Colon (tissue), 2 donors: ENCODE data around the gene MXRA8.
"Not testable (repeated sequence)": the region's sequence is repeated elsewhere in the genome, so short reads cannot be mapped to it uniquely, and the experiment has no call there.

Source experiments
- FAIRE-seq: peaks from 2 replicates; lab custom pipeline; 2012; peaks lifted over from hg19 to GRCh38; lab: Jason Lieb, UNC
- donor health status: control.
- donor health status: control.

The MXRA8 gene, protein sequence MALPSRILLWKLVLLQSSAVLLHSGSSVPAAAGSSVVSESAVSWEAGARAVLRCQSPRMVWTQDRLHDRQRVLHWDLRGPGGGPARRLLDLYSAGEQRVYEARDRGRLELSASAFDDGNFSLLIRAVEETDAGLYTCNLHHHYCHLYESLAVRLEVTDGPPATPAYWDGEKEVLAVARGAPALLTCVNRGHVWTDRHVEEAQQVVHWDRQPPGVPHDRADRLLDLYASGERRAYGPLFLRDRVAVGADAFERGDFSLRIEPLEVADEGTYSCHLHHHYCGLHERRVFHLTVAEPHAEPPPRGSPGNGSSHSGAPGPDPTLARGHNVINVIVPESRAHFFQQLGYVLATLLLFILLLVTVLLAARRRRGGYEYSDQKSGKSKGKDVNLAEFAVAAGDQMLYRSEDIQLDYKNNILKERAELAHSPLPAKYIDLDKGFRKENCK

DNA sequence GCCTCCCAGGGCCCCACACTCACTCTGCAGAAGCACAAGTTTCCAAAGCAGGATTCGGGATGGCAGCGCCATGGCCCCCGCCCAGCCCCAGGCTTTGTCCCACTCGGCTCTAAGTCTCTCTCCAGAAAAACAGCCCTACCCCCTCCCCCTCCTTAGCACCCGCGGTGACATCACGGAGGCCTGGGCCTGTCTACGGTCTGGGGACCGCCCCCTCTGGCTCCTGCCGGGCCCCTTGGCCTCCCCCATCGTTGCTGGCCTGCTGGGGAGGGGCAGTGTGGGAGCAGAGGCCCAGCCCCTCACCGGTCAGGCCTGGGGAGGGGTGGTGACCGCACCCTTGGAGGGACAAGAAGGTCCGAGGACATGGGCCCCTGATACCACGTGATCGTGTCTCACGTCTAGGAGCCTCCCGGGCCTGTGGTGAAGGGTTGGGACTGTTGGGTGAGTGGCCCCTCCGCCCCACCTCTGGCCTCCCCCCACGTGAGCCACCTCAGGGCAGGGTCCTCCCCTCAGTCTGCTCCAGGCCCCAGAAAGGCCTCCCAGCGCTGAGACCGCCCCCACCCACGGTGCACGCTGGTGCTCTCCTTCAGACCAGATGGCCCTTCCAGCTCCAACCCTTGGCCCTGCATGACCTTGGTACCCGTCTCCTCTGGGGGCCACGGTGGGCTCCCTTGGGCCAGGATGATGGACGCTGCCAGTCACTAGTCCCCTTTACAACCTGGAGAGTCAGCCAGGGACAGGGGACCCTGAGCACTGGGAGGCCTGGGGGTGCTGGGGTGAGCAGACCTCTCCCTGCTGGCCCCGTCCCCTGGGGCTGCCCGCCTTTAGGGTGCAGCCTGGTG, at the start of gene MXRA8:
Gene MXRA8 (minus strand): TSS at position 123 of the 839 bp plus-strand sequence. CDS start 51 bp downstream, at position 72.
- no peak for FAIRE-seq

DNA sequence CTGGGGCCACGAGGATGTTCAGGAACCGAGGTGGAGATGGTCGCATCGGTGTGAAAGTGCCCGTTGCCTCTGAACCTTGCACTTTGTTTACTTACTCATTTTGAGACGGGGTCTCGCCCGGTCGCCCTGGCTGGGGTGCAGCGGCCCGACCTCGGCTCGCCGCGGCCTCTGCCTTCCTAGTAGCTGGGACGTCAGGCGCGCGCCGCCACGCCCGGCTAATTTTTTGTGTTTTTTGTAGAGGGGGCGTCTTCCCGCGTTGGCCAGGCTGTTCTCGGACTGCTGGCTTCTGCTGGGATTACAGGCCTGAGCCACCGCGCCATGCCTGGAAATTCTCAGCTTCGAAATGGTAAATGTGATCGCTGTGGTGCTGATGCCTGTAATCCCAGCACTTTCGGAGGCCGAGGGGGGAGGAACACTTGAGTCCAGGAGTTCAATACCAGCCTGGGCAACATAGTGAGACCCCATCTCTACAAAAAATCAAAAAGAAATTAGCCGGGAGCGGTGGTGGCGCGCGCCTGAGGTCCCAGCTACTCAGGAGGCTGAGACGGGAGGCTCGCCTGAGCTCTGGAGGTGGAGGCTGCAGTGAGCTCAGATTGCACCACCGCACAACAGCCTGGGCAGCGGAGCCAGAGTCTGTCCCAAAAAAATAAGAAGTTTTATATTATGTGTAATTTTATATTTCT, 49.4 kb upstream of the MXRA8 start:
- FAIRE-seq: no peak

DNA sequence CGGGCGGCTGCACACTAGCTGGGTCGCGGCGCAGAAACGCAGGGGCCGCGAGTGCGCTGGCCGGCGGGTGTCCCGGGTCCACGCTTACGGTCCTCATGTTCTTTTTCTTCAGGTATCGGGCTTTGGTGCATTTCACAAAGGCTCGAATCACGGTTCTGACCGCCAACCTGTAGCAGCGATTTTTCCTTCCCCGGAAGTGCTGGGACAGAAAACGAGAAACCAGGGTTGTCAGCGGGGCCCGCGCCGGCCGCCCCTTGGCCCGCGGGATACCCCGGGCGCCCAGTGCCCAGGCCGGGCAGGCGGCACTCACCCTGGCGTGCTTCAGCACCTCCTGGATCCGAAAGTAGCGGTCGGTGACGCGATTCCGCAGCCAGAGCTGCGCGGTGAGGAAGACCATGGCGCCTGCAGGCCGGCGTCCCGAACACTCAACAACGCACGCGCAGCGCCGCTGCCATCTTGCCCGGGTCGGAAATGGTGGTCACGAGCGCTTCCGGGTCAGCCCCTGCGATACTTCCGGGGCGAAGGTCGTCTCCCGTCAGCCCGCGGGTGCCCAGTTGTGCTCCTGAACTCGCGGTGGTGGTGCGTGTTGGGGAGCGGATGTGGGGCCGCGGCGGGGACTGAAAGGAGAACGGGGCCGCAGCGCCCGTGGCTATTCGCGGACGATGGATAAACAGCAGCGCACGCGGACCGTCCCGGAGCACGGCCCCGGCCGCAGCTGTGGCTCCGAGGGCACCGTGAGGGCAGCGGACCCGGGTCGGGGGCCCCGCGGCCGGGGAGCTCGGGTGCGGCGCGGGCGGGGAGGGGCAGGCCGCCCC, 48.7 kb upstream of the MXRA8 start, which contains the start of gene MRPL20:
Gene MRPL20 (minus strand): TSS at position 473 of the 815 bp plus-strand sequence. CDS start 76 bp downstream, at position 397.
- no peak for FAIRE-seq

DNA sequence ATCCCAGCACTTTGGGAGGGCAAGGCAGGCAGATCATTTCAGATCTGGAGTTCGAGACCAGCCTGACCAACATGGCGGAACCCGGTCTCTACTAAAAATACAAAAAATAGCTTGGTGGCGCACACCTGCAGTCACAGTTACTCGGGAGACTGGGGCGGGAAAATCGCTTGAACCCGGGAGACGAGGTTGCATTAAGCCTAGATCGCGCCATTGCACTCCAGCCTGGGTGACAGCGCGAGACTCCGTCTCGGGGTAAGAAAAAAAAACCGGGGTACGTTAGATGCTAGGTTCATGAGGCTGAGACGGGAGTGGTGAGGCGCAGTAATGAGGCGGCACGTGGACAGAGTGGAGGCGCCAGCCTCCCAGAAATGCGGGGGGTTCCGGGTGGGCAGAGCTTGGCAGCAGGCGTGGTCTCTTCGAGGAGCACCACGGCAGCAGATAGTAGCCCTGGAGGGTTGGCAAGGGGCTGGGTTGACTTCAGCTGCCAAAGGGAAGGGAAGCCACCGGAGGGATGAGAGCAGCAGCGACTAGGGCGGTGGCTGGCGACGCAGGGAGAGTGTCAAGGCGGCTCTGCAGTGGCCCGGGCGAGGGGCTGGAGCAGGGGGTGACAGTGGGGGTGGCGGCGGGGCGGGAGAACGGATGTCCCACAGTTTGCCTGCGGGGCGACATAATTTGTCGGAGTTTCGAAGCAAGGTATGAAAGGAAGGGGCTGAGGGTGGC, 47.9 kb upstream of the MXRA8 start:
- no peak for FAIRE-seq

DNA sequence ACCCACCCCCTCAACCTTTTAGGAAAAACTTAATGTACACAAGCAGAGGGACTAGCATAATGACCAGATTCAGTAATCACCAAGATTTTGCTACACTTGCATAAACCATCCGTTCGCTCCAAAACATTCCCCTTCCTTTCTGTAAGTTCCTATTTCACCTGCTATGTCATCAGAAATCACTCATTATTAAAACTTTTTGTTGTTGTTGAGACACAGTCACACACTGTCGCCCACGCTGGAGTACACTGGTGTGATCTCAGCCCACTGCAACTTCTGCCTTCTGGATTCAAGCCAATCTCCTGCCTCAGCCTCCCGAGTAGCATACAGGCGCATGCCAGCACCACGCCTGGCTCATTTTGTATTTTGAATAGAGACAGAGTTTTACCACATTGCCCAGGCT, 45.3 kb upstream of the MXRA8 start:
- FAIRE-seq: no peak

DNA sequence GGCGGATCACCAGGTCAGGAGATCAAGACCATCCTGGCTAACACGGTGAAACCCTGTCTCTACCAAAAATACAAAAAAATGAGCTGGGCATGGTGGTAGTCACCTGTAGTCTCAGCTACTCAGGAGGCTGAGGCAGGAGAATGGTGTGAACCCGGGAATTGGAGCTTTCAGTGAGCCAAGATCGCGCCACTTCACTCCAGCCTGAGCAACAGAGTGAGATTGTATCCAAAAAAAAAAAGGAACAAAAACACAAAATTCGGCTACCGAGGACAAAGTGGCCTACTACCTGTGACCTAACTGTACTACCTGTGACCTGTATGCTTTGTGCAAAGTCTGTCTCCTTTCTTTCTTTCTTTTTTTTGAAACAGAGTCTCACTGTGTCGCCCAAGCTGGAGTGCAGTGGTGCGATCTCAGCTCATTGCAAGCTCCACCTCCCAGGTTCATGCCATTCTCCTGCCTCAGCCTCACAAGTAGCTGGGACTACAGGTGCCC, 44.6 kb upstream of the MXRA8 start:
- FAIRE-seq: not testable (repeated sequence)

DNA sequence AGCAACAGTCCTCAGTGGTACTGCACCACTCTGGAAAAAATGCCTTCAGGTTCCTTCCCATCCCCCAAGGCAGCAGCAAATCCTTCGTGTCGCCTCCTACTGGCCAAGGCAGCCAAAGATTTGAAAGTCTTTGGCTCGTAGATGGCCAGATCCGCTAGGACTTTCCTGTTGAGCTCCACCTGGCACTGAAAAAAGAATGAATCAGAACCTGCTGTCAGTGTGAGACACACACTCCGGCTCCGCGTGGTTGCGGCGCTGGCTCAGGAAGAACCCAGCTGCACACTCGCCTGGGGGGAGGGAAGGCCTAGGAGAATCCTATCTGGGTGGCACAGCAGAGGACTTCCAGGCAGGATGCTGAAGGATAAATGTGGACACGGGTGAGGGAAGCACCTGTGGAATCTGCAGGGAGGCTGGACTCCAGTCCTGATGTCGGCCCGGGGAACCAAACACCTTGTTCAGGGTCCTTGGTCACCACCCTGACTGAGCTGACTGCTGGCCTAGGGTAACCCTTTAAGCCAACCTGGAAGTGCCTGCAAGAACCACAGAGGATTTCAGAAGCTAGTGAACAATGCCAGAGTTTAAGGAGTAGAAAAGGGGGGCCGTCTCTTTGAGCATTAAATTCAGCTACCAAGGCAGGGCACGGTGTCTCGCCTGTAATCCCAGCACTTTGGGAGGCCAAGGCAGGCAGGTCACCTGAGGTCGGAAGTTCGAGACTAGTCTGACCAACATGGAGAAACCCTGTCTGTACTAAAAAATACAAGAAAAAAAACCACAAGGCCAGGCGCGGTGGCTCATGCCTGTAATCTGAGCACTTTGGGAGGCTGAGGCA, 43.9 kb upstream of the MXRA8 start:
- no peak for FAIRE-seq

DNA sequence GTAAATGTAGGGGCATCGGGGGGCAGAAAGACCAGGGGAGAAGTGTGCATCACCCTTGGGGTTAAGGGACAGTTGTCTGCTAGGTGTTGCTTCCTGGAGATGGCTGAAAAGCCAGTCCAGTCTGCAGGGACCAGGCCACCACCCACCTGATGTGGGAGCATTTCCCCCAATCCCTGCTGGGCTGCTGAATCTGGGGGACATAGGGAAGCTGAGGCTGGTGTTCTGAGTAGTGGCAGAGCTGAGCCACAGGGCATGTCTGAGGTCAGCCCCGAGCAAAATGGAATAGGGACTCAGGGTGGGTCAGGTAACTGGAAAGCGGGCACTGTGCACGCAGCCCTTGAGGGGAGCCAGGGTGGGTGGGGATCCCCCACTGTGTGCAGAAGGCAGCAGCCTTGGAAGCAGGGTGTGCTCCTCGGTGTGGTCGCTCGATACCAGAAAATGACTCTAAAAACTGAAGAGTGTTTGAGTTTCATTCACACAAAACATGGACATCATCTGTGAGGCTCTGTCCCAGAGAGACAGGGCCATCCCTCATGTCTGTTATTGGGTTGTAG, 43.2 kb upstream of the MXRA8 start:
- no peak for FAIRE-seq

DNA sequence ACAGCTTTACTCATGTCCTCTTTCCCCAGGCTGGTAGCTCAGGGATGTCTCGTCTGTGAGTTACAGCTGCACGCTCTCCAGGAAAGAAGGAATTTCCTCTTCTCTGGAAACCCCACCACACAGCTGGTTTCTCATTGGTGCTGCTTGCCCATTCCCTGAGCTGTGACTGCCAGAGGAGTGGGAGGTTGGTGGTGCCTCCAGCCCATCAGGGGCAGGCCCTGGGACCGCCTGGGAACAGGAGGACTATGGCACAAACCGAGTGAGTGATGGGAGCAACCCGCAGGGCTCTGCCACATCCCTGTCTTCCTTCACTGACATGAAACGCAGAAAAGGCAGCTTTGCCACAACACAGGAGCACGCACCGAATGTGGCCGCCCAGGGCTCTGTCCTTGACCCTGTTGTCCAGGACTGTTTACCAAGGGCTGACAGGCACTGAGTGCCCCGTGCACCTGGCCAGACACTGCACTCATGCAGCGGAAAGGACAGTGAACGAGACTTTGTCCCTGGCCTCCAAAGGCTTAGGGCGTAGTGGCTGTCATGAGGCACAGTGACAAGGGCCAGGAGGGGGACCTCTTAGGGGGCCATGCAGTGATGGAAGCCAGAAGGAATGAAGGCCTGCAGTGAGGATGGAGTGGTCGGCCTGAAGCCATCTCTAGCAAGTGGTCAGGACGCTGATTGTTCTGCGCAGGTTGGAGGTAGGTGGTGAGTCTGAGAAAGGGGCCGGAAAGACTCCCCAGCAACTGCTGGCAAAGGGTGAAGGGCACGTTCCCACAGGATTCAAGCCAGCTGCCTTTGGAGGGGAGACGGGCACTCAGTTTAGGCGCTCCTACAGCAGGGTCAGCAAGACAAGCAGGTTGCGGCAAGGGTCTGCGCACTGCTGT, 42.5 kb upstream of the MXRA8 start:
- no peak for FAIRE-seq

DNA sequence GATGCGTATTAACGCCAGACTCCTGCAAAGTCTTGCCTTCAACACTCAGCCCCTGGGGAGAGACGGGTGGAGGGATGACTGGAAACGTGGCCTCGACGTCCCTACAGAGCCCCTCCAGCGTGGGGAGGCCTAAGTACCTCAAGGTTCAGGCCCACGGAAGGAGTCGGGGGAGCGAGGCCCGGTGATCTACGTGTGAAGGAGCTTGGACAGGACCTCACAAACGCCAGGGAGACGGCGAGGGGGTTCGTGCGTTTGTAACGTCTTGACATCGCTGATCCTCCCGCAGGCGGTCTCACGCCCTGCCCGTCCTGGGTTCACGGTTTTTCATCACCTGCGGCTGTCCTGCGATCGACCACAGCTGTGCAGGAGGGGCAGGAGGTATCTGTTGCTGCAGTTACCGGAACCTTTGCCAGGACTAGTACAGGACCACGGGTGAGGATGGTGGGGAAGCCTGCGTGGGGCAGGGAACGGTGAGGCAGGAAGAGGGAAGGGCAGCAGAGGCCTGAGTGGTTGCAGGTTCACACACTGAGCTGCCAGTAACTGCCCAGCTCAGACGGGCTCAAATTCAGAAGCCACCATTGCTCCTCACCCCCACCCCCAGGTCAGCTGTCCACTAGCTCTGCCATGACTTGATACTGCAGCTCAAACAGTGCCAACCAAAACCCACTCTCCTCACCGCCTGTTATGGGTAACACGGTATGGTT, 41.7 kb upstream of the MXRA8 start:
- FAIRE-seq: no peak

DNA sequence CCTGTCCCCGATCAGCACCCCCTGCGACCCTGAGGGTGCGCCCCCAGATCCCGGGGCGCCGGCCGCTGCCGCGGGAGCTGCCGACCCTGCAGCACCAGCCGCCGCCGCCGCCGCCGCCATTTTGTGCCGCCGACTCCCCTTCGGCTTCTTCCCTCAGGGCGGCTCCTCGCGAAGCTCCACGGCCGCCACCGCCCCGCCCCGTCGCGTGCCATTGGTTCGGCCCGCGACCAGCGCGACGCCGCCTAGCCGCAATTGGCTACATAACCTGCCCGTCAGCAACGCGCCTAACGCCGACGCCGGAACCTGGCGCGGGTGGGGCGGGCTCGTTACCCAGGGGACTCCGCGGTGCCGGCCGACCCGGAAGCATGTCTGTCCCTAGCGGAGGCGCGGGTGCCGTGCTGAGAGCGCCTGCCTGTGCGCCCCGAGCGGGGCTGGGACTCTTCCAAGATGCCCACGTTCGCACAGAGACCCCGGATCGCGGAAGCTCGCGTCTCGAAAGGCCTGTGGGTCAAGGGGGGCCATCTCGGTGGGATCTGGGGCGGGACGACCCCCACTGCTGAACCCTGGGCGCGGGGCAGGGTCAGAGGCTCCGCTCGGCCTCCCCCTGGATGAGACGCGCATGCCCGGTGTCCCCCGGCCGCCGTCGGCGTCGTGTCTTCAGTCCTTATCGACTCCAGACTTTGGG, 41.0 kb upstream of the MXRA8 start, which contains the start of gene CCNL2:
Gene CCNL2 (minus strand): TSS at position 149 of the 685 bp plus-strand sequence. CDS start 29 bp downstream, at position 120.
- FAIRE-seq: no peak

DNA sequence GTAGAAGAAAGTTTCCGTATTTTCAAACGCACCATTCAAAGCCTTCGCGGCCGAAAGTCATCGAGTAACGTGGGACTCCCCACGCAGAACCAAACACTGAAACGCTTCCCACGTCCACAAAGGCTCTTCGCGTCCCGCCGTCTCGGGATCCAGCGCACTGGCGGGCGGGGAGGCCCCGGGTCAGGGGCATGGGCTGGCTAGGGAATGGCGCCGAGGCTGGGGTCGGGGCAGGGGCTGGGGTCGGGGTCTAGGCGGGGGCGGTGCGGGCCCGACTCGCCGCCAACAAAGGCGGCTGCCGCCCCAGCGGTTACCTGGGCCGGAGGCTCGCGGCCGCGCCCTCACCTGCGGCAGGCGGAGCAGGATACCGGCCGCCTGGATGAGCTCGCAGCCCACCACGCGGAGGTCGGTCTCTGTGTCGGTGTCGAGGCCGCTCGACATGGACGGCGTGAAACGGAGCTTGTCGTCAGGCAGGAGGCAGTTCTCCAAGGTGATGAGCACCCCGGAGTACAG, 40.4 kb upstream of the MXRA8 start:
- no peak for FAIRE-seq

DNA sequence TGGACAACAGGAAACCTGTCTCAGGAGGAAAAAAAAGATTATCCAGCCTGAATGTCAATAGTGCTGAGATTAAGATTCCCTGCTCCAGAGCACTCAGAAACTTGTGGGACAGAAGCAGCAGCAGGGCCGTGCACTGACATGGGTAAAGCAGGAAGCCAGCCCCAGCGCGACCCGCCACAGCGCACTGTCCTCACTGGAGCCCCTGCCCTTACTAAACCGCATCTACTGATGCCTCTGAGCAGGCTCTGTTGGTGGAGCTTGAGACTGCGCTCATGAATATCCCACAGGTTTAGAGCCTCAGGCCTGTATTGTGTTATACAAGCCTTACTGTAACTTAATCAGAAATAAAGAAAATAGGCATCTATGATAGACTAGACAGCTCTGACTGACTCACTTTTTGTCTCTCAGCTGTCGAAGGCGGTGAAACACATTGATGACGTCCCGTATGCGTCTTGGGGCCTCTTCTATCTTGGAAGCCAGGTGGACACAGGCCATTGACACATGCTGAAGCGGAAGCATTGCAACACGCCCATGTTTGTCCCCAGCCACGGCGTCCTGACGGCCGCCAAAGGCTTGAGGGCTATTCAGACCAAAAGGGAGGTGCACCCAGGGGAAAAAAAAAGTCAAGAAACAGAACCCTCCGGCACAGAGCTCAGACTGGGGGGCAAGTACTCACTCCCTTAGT, 39.6 kb upstream of the MXRA8 start:
- FAIRE-seq: no peak

DNA sequence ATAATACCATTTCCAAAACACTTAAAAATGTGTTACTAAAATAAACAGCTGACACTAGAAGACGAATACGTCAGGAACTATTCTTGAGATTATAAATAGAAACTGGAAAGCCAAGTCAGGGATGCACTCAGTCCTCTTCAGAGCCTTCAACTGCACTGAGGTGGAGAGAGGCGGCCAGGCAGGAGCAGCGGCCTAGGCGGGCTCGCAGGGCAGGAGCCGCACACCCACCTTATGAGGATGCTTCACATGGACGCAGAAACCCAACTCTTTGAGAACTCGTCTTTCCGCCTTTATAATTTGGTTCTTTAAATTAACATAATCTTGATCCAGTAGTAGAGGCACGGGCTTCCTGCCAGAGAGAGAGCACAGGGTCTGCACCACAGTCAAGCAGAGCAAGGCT, 36.8 kb upstream of the MXRA8 start:
- FAIRE-seq: no peak

DNA sequence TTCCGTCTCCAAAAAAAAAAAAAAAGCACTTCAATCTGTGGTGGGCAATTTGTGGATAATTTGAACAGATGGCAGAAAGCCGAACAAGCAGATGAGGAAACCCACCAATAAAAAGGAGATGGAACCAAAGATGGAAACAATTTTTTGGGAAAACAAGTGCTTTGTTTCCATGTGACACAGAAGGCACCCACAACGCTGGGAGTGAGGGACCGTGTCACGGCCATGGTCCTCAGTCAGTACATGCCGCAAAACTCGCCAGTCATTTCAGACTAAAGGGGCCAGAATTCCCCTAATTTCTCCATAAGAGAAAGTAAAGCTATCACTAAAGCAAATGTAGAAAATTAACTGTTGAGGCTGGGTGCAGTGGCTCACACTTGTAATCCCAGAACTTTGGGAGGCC, 35.8 kb upstream of the MXRA8 start:
- no peak for FAIRE-seq

DNA sequence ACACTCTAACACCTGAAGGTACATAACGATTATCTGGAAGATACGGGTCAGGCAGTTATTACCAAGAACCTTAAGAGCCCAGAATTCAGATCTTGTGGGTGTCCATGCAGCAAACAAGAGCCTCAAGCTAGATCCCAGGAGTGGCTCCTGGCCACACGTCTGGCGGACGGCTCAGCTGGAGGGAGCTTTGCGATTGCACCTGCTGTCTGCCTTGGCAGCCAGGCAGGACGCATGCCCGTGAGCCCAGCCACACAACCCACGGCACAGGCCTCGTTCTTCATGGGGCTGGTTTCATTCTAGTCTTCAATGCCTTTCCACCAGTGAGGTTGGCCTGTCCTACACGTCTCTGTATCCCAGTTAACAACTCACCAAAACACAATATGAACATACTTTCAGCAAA, 35.1 kb upstream of the MXRA8 start:
- FAIRE-seq: no peak
